Endometrium (tissue), 2 donors: Measurements from ENCODE around the gene RBBP8NL.

Experiments
- FAIRE-seq: peaks from 2 replicates; lab custom pipeline; 2012; peaks lifted over from hg19 to GRCh38; lab: Jason Lieb, UNC
- donor health status: control.
- donor health status: control.

The RBBP8NL gene

GRCh38 chr20:62420846-62421715, 6.3 kb downstream of the RBBP8NL start:
- no peak for FAIRE-seq

GRCh38 chr20:62419759-62420158, 7.6 kb downstream of the RBBP8NL start:
- FAIRE-seq, result no peak

- no peak for FAIRE-seq
These were observed 8.4 kb downstream of the RBBP8NL start for GRCh38 chr20:62418709-62419487.

GRCh38 chr20:62417981-62418708, 9.2 kb downstream of the RBBP8NL start:
- no peak for FAIRE-seq

GRCh38 chr20:62416651-62417637, 10.4 kb downstream of the RBBP8NL start:
- FAIRE-seq, result no peak

GRCh38 chr20:62415354-62416111, 11.8 kb downstream of the RBBP8NL start:
- FAIRE-seq, result no peak

- no peak for FAIRE-seq
These were observed 13.3 kb downstream of the RBBP8NL start for GRCh38 chr20:62413896-62414481.

GRCh38 chr20:62413025-62413570, 14.2 kb downstream of the RBBP8NL start:
- no peak for FAIRE-seq

- FAIRE-seq, result no peak
These were observed 14.9 kb downstream of the RBBP8NL start for GRCh38 chr20:62412194-62413024.

- no peak for FAIRE-seq
These were observed 15.7 kb downstream of the RBBP8NL start for GRCh38 chr20:62411479-62412193.

- FAIRE-seq, result no peak
These were observed 16.4 kb downstream of the RBBP8NL start for GRCh38 chr20:62410746-62411478.

- FAIRE-seq, result no peak
These were observed 17.2 kb downstream of the RBBP8NL start for GRCh38 chr20:62409931-62410745.

- FAIRE-seq, result no peak
These were observed 18.1 kb downstream of the RBBP8NL start for GRCh38 chr20:62409086-62409853.

- no peak for FAIRE-seq
These were observed 18.7 kb downstream of the RBBP8NL start for GRCh38 chr20:62408640-62409039.

- no peak for FAIRE-seq
These were observed 19.3 kb downstream of the RBBP8NL start for GRCh38 chr20:62408055-62408454.
